COLO829 (cell line): Measurements from ENCODE around the gene STPG4.

Source experiments
- DNase-seq: peaks from one replicate; pipeline ENCODE4 v3.0.0; 2012; ENCODE audit warnings: low spot score

The STPG4 gene

DNA sequence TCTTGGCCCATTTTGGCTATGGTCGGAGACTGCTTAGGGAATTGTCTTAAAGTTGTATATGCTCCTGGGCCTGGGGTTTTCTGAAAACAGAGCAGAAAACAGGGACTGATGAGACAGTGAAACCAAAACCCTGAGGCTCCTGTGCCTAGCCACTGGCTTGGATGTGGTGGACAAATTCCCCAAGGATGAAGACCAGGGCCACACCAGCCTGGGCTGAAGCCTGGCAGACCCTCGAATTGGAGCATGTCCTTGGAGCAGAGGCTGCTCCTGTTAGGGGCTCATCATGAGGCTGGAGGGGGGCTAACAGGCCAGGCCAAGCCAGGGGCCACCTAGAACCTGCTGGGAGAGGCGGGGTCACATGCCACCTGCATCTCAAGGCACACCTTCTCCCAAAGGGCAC, 68.1 kb downstream of the STPG4 start:
- DNase-seq, result no peak

DNA sequence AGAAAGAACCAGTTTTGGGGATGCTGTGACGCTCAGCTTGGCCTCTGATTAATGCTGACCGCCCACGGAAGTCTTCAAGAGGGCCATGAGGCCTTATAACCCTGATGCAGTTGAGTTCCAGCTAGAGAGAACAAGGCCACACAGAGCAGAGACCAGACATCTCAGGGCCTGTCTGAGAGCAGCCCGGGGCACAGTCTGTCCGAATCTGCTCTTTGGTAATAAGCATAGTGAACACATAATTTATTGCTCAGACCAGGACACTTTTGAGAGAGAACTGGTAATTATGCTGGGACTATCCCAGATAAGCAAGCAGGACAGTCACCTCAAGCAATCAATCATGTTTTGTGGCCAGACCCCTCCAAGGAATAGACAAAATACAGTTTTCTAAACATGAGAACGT, 68.5 kb downstream of the STPG4 start:
- DNase-seq, result peak; percentile 61

DNA sequence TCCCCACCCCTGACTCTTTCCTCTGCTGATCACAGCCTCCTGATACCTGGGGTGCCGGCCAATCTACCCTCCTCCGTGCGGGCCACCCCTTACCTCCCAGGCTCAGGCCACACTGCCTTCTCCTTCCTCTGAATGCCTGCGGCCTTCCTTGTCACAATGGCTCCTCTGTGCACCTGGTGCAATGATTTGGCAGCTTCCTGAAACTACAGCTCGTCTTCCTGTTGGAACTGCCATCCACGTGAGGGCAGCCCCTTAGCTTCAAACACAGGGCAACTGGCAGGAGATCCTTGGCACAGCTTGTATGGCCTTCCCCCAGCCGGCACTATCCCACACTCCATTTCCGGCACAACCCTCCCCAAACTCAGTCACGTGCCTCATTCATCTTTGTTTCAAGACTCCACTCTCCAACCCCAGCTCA, 69.0 kb downstream of the STPG4 start:
- DNase-seq, result peak; percentile 93

- no peak for DNase-seq
These were observed 71.0 kb downstream of the STPG4 start for GRCh38 chr2:47083886-47084687.

DNA sequence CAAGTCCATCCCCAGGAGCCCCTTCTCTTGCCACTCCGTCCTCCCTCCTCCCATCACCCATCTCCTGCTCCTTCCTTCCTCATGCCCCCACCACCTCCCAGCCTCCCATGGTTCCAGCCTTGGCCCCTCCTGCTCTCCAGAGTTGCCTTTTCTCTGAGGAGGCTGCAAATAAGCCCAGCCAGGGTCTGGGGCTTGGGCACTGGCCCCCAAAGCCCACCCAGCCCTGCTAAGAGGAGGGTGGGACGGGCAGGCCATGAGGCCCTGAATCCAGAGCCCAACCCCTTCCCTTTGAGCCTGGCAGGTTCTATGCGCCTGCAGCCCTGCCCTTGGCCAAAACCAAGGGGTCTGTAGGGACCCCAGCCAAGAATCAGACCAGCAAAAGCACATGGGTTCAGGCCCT, 71.6 kb downstream of the STPG4 start:
- no peak for DNase-seq

- DNase-seq, result no peak
These were observed 72.1 kb downstream of the STPG4 start for GRCh38 chr2:47083005-47083404.

DNA sequence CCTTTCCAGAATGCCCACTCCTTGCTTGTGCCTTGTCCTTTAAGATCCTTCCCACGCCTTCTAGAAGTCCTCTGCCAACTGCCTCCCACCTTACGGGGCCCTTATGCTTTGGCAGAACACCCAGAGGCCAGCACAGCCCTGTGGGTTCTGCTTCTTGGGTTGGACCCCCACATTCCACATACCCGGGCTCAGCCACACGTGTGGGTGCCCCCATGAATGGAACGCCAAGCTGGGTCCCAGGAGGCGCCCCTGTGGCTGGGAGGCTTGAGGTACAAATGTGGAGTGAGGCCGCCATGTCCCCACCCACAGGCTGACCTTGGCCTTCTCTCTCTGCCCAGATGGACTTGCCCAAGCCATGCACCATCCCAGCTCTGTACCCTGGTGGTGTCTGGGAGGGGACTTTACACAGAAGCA, 74.2 kb downstream of the STPG4 start:
- no peak for DNase-seq

- DNase-seq, result no peak
These were observed 75.3 kb downstream of the STPG4 start for GRCh38 chr2:47079515-47080412.

DNA sequence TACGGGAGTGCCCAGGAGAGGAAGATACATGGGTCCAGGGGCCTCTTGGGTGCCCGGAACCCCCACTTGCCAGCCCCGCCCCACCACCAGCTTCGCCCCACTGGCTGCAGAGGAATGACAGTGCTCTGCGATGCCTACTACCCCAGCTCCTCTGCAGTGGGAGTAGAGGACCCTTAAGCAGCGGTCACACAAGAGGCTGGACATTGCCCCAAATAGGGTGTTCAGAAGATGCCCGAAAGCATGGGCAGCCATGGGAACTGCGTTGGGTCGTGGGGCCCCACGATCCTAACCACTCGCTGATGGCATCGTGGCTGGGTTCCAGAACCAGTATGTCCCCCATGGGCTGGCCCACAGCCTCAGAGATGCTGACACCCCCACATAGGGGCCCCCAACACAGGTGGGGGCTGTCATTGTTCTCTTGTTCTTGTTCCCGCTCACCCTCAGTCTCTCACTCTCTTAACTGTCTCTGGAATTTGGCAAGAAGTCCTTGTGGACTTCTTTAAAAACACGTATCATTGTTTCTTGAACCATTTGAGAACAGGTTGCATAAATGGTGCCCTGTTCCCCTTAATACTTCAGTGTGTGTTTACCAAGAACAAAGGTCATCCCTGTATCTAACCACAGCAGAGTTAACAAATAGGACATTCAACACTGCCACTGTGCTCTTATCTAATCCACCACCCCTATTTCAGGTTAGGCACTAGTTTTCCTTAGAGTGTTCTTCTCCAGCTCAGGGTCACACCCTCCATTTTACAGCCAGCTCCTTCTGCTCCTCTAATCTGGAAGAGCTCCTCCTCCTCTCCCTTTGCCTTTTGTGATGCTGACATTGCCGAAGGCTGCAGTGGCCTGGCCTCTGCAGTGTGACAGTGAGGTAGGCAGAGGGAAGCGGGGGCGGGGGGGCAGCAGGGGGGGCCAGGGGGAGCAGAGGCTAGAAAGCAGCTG, 76.3 kb downstream of the STPG4 start:
- DNase-seq, result peak; percentile 65

DNA sequence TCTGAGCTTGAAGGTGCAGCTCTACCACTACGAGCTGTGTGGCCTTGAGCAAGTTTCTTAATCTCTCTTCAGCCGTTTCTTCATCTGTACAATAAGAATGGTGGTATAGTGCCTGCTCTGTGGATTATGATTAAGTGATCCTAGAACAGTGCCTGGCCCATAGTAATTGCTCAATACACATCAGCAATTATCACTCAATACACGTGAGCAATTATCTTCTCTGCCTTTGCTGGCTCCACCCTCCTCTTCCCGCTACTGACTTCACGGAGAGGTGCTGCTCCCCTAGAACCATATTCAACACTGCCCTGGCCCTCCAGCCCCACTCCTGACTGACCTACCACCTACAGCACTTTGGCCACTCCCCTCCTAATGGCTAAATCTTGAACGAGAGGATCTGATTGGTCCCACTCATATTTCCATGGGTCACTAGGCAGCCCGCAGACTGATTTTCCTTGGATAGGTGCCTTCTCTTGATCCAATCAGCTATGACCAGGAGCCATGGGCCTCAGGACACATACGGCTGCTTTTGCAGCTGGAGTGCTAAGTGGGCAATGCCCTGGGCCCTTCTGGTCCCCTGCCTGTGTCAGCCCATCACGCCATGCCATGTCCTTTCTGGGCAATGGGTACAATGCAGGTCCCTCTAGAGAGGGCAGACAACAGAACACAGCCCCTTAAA, 77.5 kb downstream of the STPG4 start:
- DNase-seq, result no peak

- DNase-seq, result peak; percentile 94
These were observed 78.3 kb downstream of the STPG4 start for GRCh38 chr2:47076586-47077441.

DNA sequence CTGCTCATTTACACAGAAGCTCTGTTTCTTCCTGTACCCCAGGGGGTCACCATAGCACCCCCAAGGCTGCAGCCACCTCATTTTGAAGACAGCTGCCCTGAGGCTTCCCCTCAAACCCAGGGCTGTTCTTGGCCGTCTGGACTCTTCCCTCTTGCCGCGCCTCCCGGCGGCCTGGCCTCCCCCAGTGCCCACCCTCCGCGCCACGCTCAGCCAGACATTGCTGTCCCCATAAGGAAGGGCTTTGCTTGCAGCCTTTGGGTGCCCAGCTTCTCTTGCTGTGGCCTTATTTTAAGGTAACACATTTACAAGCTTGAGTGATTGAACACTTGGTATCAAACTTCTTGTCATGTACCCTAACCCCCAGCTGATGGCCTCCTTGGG, 79.0 kb downstream of the STPG4 start:
- DNase-seq, result no peak

- no peak for DNase-seq
These were observed 79.6 kb downstream of the STPG4 start for GRCh38 chr2:47075361-47076125.

- no peak for DNase-seq
These were observed 80.4 kb downstream of the STPG4 start for GRCh38 chr2:47074691-47075090.

GRCh38 chr2:47073641-47074040, 81.5 kb downstream of the STPG4 start:
- DNase-seq, result no peak

DNA sequence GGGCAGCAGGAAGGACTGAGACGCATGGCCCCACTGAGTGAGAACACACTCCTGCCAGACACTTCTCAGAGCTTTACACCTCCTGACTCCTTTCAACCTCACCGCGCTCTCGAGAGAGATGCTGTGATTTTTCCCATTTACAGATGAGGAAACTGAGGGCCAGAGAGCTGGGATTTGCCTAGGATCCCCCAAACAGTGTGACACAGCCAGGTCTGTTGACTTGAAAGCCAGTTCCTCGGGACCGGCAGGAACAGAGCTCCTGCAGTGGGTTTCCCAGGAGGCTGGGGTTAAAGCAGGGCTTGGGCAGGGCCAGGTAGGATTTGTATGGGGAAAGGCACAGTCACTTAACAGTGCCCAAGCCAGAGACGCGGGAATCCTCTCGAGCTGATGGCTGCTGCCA, 81.9 kb downstream of the STPG4 start:
- no peak for DNase-seq

- no peak for DNase-seq
These were observed 82.3 kb downstream of the STPG4 start for GRCh38 chr2:47072728-47073191.

DNA sequence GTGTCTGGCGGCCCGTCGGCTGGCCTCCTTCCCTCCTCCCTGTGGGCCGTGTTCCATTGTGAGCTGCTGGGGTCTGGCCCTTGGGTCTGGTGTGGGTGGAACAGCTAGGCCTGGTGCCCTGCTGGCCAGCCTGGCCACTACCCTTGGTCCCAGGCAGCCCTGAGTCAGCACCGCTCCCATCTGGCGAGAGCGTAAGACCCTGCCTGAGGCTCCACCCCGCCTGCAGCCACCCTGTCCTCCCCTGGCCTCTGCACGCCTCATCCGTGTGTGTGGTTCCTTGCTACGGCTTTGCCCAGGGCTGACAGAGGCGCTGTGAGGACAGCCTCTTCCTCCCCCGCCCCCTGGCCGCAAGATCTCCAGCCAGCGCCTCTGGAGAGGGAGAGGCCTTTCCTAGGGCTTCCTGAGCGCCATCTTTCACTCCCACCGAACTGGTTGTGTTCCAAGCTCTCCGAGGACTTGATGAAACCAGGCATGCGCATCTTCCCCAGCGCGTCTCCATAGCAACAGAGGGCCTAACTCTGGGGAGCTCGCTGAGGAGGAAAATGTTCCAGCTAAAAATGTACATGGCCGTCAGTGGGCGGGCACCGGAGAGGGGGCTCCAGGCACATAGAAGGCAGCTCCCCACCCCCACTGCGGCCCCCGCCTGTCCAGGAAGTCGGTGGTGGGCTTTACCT, 83.0 kb downstream of the STPG4 start:
- no peak for DNase-seq
